ENCODE results near the gene EXOSC2. TPM values are rescaled to one million over a fixed set of nuclear protein-coding genes. Genes with fewer than 3 reads are reported as not detected.

Gene EXOSC2
- total and polyA plus RNA-seq, 3 donors from 2014 or later: 15.3 to 24.7 (median 20.3) TPM

DNA sequence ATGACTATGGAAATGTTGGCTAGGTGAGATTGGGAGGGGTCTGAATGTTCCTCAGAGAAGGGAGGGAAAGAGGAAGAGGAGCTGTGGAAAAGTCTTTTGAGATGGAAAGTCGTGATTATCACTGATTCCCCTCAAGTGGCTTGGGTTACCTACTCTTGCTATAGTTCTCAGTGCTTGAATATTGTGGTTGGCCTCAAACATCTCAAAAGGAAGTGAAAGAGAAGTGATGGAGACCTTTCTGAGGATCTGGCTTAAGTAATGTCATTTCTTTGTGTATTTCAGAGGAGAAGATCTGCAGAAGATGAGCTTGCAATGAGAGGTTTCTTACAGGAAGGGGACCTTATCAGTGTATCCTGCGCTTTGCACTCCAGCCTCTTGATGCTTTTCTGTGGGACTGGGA is 5.5 kb downstream of the EXOSC2 start:
- H3K36me3 ChIP-seq (ENCODE audit: low read depth, missing control alignments): no peaks in the 10 kb centered on the region
- H3K27me3 ChIP-seq: no peaks in the 10 kb centered on the region
- DNase-seq: no peak
- H3K4me1 ChIP-seq: peaks cover 24% of the 10 kb centered on the region
- H3K4me3 ChIP-seq: no peak overlapping the region
- intact Hi-C loops (cut with DNase I; ENCODE audit: low total_unique reads): no loop called here
- 92 to 97% methylated on average over 2 of the region's 2 CpGs for WGBS, 2 donors
- no peak overlapping the region for H3K27ac ChIP-seq
- no peak for TF ChIP-seq POLR2A (IDR thresholded peaks at IDR 0.05)
- TF ChIP-seq, protein P1, sequence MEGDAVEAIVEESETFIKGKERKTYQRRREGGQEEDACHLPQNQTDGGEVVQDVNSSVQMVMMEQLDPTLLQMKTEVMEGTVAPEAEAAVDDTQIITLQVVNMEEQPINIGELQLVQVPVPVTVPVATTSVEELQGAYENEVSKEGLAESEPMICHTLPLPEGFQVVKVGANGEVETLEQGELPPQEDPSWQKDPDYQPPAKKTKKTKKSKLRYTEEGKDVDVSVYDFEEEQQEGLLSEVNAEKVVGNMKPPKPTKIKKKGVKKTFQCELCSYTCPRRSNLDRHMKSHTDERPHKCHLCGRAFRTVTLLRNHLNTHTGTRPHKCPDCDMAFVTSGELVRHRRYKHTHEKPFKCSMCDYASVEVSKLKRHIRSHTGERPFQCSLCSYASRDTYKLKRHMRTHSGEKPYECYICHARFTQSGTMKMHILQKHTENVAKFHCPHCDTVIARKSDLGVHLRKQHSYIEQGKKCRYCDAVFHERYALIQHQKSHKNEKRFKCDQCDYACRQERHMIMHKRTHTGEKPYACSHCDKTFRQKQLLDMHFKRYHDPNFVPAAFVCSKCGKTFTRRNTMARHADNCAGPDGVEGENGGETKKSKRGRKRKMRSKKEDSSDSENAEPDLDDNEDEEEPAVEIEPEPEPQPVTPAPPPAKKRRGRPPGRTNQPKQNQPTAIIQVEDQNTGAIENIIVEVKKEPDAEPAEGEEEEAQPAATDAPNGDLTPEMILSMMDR (IDR thresholded peaks at IDR 0.05): no peak
- H3K9me3 ChIP-seq: no peaks in the 10 kb centered on the region

DNA sequence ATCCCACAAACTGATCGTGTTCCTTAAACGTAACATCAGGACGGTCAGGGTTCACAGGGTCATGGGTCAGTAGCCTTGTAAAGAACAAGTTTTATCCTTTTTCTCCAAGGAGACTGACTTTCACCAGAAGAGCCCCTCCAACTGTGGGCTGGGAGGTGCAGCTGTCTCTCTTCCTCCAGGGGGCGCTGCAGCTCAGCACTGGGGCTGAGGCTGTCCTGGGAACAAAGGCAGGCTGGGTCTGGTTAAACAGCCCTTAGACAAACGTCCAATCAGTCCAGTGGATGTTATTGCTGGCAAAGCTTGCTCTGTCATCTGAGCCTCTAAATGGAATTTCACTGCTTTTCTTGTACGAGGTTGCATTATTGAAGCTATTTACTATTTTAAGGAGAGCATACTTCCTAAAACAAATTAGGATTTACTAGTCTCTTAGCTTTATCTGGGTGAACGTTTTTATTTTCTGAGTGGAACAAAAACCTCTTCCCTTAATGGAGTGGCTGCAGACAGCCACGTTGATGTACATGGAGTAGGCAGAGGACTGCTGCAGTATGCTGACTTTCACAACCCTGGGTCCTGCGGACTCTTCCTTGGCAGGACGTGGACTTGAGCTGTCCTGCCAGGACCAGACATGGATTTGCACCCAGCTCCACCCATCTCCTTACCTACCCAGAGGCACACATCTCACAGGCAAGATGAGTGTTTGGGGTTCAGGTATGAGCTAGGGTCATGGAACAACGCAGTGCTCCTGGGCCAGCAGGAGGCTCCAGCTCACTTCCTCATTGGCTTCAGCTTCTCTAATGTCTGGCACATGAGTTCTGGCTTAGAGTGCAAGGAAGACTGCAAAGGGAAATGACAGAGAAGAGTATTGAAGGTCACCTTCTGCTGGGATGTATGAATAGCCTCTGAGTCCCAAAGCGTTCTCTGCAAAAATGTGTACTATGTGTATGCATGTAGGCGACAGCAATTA is 7.8 kb downstream of the EXOSC2 start:
- Histone ChIP-seq H3K4me1 (peaks cover 12% of the 10 kb centered on the region), H3K4me3 (no peak overlapping the region), H3K9me3 (no peaks in the 10 kb centered on the region), H3K36me3 (ENCODE audit: low read depth, missing control alignments) (no peaks in the 10 kb centered on the region), H3K27ac (peak overlapping the region in 1 of 2 donors; percentile 27), H3K27me3 (no peaks in the 10 kb centered on the region)
- intact Hi-C loops (cut with DNase I; ENCODE audit: low total_unique reads): loop anchor here (10.0 kb wide), 2 partner anchors 243 to 343 kb away; no protein-coding TSS in a partner anchor
- 41 to 54% methylated on average over 8 to 13 of the region's 13 CpGs for WGBS, 2 donors
- peak; percentile 88 for DNase-seq
- no peak for TF ChIP-seq POLR2A (IDR thresholded peaks at IDR 0.05)
- TF ChIP-seq, protein P1 (IDR thresholded peaks at IDR 0.05): peak; percentile 88 to 98 (median 91)

DNA sequence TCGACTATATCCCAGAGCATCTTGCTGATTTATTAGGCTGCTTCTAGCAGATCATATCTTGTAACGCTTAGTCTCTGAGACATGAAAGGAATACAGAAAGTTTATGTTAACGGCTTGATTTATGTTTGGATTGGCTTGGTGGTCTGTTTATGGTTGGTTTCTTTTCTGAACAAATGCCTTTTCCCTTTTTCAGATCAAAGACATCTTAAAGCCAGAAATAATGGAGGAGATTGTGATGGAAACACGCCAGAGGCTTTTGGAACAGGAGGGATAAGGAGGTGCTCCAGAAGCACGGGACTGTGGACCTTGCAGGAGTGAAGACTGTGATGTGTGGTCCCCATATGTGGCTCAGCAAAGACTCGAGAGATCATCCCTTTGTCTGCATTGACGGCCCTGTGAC is 9.9 kb downstream of the EXOSC2 start:
- H3K4me3 ChIP-seq: no peak overlapping the region
- no peaks in the 10 kb centered on the region for H3K9me3 ChIP-seq
- no peak for DNase-seq
- intact Hi-C loops (cut with DNase I; ENCODE audit: low total_unique reads): loop anchor here (10.0 kb wide), 2 partner anchors 241 to 341 kb away; no protein-coding TSS in a partner anchor
- WGBS, 2 donors: 78 to 82% methylated on average over 7 of the region's 7 CpGs
- no peaks in the 10 kb centered on the region for H3K36me3 ChIP-seq (ENCODE audit: low read depth, missing control alignments)
- H3K27ac ChIP-seq: no peak overlapping the region
- H3K4me1 ChIP-seq: peaks cover 12% of the 10 kb centered on the region
- no peaks in the 10 kb centered on the region for H3K27me3 ChIP-seq
- no peak for TF ChIP-seq POLR2A (IDR thresholded peaks at IDR 0.05)
- TF ChIP-seq, protein P1 (IDR thresholded peaks at IDR 0.05): no peak

DNA sequence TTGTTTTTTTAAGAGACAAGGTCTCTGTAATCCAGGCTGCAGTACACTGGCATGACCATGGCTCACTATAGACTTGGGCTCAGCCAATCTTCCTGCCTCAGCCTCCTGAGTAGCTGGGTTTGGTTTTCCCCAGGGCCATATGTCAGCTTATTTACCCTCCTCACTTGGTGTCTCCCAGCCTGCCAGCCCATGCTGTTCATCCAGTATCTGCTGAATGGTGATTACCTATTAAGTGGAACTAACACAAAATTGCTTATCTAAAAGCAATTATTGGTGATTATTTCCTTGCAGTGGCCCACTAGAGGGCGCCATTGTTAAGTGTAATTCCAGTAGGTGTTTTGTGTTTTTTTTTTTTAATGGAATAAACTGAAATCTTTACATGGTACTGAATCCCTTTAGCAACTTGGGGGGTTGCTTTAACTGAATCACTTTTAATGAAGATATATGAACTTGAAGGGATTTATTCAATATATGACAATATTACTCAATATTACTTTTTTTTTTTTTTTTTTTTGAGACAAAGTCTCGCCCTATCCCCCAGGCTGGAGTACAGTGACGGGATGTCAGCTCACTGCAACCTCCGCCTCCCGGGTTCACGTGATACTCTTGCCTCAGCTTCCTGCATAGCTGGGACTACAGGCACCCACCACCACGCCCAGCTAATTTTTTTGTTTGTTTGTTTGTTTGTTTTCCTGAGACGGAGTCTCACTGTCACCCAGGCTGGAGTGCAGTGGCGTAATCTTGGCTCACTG is 13.8 kb downstream of the EXOSC2 start:
- H3K9me3 ChIP-seq: no peaks in the 10 kb centered on the region
- no peak overlapping the region for H3K27ac ChIP-seq
- no peaks in the 10 kb centered on the region for H3K27me3 ChIP-seq
- 68 to 73% methylated on average over 9 of the region's 9 CpGs for WGBS, 2 donors
- DNase-seq: peak; percentile 77
- TF ChIP-seq, protein P1 (IDR thresholded peaks at IDR 0.05): peak; percentile 58 to 89 (median 70)
- no peak for TF ChIP-seq POLR2A (IDR thresholded peaks at IDR 0.05)
- H3K4me3 ChIP-seq: no peak overlapping the region
- intact Hi-C loops (cut with DNase I; ENCODE audit: low total_unique reads): loop anchor here (10.0 kb wide), 2 partner anchors 237 to 337 kb away; no protein-coding TSS in a partner anchor
- H3K4me1 ChIP-seq: no peaks in the 10 kb centered on the region
- no peaks in the 10 kb centered on the region for H3K36me3 ChIP-seq (ENCODE audit: low read depth, missing control alignments)

Data from testis (tissue), 3 donors.